IMR-90 (cell line): ENCODE measurements around the gene MRPS33. TPM values are rescaled to one million over a fixed set of nuclear protein-coding genes. Genes with fewer than 3 reads are reported as not detected.

Experiments
- ATAC-seq: fragments of 200-7000 bp; cut with Tn5 transposase; 2 replicates; pipeline ENCODE4 v1.9.1; 2020; ENCODE audit warnings: low read depth, mild to moderate bottlenecking, moderate library complexity
- BruUV-seq: library from RNA; stranded (reverse); fragments of 400-500 nt; replicated peaks from 2 replicates; lab custom pipeline; 2021; lab: Mats Ljungman, UMichigan
- CTCF ChIA-PET: fragments of 300-600 bp; formaldehyde crosslinking; extraction: SDS; loops from one replicate; lab custom pipeline; 2021; ENCODE audit warnings: antibody characterized with exemption; lab: Yijun Ruan, JAX
- POLR2A ChIA-PET: fragments of 300-600 bp; sonication (Branson Sonifier 250); formaldehyde crosslinking; loops from one replicate; lab custom pipeline; 2022; ENCODE audit warnings: antibody characterized with exemption; ENCODE audit not compliant: unreplicated experiment; lab: Charles Lee
- DNase-seq: peaks from one replicate; pipeline ENCODE4 v3.0.0; 2013
- H2AFZ ChIP-seq: replicated peaks from 2 replicates; pipeline ENCODE3; 2013; ENCODE audit warnings: low read length, mild to moderate bottlenecking; ENCODE audit not compliant: poor library complexity
- H2AK5ac ChIP-seq: 2 replicates; pipeline ENCODE4 v1.6.1; 2013; ENCODE audit warnings: low read depth, low read length, inconsistent platforms
- H2AK9ac ChIP-seq: replicated peaks from 2 replicates; pipeline ENCODE3; 2013; ENCODE audit warnings: mild to moderate bottlenecking, low read depth, low read length, moderate library complexity; ENCODE audit not compliant: poor library complexity
- H2BK120ac ChIP-seq: 2 replicates; pipeline ENCODE4 v1.6.1; 2013; ENCODE audit warnings: low read depth, low read length, inconsistent platforms
- H2BK15ac ChIP-seq: 3 replicates; pipeline ENCODE4 v1.6.1; 2013; ENCODE audit warnings: low read depth, low read length, inconsistent platforms
- H2BK20ac ChIP-seq: 2 replicates; pipeline ENCODE4 v1.6.1; 2013; ENCODE audit warnings: low read depth, mild to moderate bottlenecking, inconsistent platforms, low read length, moderate library complexity
- H2BK5ac ChIP-seq: 2 replicates; pipeline ENCODE4 v1.6.1; 2013; ENCODE audit warnings: mild to moderate bottlenecking, low read depth, low read length, inconsistent platforms; ENCODE audit not compliant: poor library complexity, severe bottlenecking
- H3K14ac ChIP-seq: replicated peaks from 2 replicates; pipeline ENCODE4 v1.6.1; 2013; ENCODE audit warnings: low read depth, low read length, inconsistent platforms
- H3K18ac ChIP-seq: 2 replicates; pipeline ENCODE4 v1.6.1; 2013; ENCODE audit warnings: low read depth, low read length, control low read depth
- H3K23ac ChIP-seq: 2 replicates; pipeline ENCODE4 v1.6.1; 2013; ENCODE audit warnings: low read depth, low read length, inconsistent platforms
- H3K27ac ChIP-seq: 2 replicates; pipeline ENCODE4 v1.5.1; 2013; ENCODE audit warnings: mild to moderate bottlenecking, control low read depth, low read length; ENCODE audit not compliant: insufficient read depth
- H3K27me3 ChIP-seq: 2 replicates; pipeline ENCODE4 v1.6.1; 2013; ENCODE audit warnings: low read length; ENCODE audit not compliant: control insufficient read depth, insufficient read depth
- H3K36me3 ChIP-seq: 2 replicates; pipeline ENCODE4 v1.6.1; 2013; ENCODE audit warnings: low read length, mixed read lengths; ENCODE audit not compliant: control insufficient read depth, insufficient read depth
- H3K4ac ChIP-seq: 2 replicates; pipeline ENCODE4 v1.6.1; 2013; ENCODE audit warnings: low read depth, low read length, inconsistent platforms
- H3K4me1 ChIP-seq: 2 replicates; pipeline ENCODE4 v1.6.1; 2013; ENCODE audit warnings: low read length, mixed read lengths; ENCODE audit not compliant: control insufficient read depth, insufficient read depth
- H3K4me2 ChIP-seq: 2 replicates; pipeline ENCODE4 v1.6.1; 2013; ENCODE audit warnings: low read depth, mild to moderate bottlenecking, control low read depth, low read length, moderate library complexity
- H3K4me3 ChIP-seq: 2 replicates; pipeline ENCODE4 v1.5.1; 2013; ENCODE audit warnings: low read depth, mild to moderate bottlenecking, control low read depth, low read length, moderate library complexity; ENCODE audit not compliant: insufficient read depth
- H3K56ac ChIP-seq: 2 replicates; pipeline ENCODE4 v1.6.1; 2013; ENCODE audit warnings: low read length, inconsistent platforms; ENCODE audit not compliant: insufficient read depth; ENCODE audit errors: extremely low read depth
- H3K79me1 ChIP-seq, 2 experiments: 2 replicates each; pipeline ENCODE4 v1.6.1; 2013; ENCODE audit warnings: low read length in 2 of 2, inconsistent platforms in 1 of 2, low read depth in 1 of 2
- H3K9ac ChIP-seq: 2 replicates; pipeline ENCODE4 v1.6.1; 2013; ENCODE audit warnings: low read depth, low read length, control low read depth
- H3K9me1 ChIP-seq: 2 replicates; pipeline ENCODE4 v1.6.1; 2013; ENCODE audit warnings: low read length, inconsistent platforms; ENCODE audit not compliant: insufficient read depth
- H3K9me3 ChIP-seq: 2 replicates; pipeline ENCODE4 v1.6.1; 2013; ENCODE audit warnings: low read length; ENCODE audit not compliant: control insufficient read depth, insufficient read depth
- H4K20me1 ChIP-seq: 2 replicates; pipeline ENCODE4 v1.6.1; 2013; ENCODE audit warnings: low read length, inconsistent platforms; ENCODE audit not compliant: insufficient read depth
- H4K5ac ChIP-seq: 2 replicates; pipeline ENCODE4 v1.6.1; 2013; ENCODE audit warnings: mild to moderate bottlenecking, low read depth, low read length, control low read depth
- H4K8ac ChIP-seq, 2 experiments: 2 replicates each; pipeline ENCODE4 v1.6.1; 2013; ENCODE audit warnings: low read depth in 2 of 2, low read length in 2 of 2, control low read depth in 1 of 2, inconsistent platforms in 1 of 2
- H4K91ac ChIP-seq: 2 replicates; pipeline ENCODE4 v1.6.1; 2013; ENCODE audit warnings: low read depth, low read length, inconsistent platforms; ENCODE audit not compliant: insufficient read depth
- BHLHE40 ChIP-seq: fragments of 150-350 bp; IDR thresholded peaks from 2 replicates; pipeline ENCODE4 v1.6.1; 2016; ENCODE audit warnings: mild to moderate bottlenecking, low read depth, low read length
- CEBPB ChIP-seq: IDR thresholded peaks from 2 replicates; pipeline ENCODE4 v1.6.1; 2012; ENCODE audit warnings: low read depth, low read length, improper control_type of control experiment
- FOS ChIP-seq: fragments of 150-350 bp; IDR thresholded peaks from 2 replicates; pipeline ENCODE4 v1.6.1; 2016; ENCODE audit warnings: low read depth, low read length
- MAFK ChIP-seq: IDR thresholded peaks from 2 replicates; pipeline ENCODE4 v1.6.1; 2012; ENCODE audit warnings: low read depth, low read length, improper control_type of control experiment
- MAZ ChIP-seq: IDR thresholded peaks from 2 replicates; pipeline ENCODE4 v1.6.1; 2012; ENCODE audit warnings: low read depth, mild to moderate bottlenecking, low read length, improper control_type of control experiment, moderate library complexity, borderline replicate concordance
- MXI1 ChIP-seq: IDR thresholded peaks from 2 replicates; pipeline ENCODE4 v1.6.1; 2012; ENCODE audit warnings: low read depth, mild to moderate bottlenecking, low read length, moderate library complexity, borderline replicate concordance
- NFE2L2 ChIP-seq: fragments of 150-350 bp; IDR thresholded peaks from 2 replicates; pipeline ENCODE4 v1.6.1; 2016; ENCODE audit warnings: low read depth, mild to moderate bottlenecking, low read length
- POLR2A ChIP-seq: IDR thresholded peaks from 2 replicates; pipeline ENCODE4 v1.6.1; 2012; ENCODE audit warnings: mild to moderate bottlenecking, low read depth, low read length
- RAD21 ChIP-seq: IDR thresholded peaks from 2 replicates; pipeline ENCODE4 v1.6.1; 2012; ENCODE audit warnings: low read length, improper control_type of control experiment
- RCOR1 ChIP-seq: IDR thresholded peaks from 2 replicates; pipeline ENCODE4 v1.6.1; 2012; ENCODE audit warnings: mild to moderate bottlenecking, low read length, improper control_type of control experiment; ENCODE audit not compliant: insufficient replicate concordance
- RFX5 ChIP-seq: IDR thresholded peaks from 2 replicates; pipeline ENCODE4 v1.8.0; 2012; ENCODE audit warnings: low read depth, mild to moderate bottlenecking, low read length, moderate library complexity
- SMC3 ChIP-seq: fragments of 150-350 bp; IDR thresholded peaks from 2 replicates; pipeline ENCODE4 v1.6.1; 2016; ENCODE audit warnings: low read depth, mild to moderate bottlenecking, antibody characterized with exemption, low read length, moderate library complexity
- WGBS, 2 experiments: methylation state at CpG; one replicate each; pipeline versions ENCODE4 v1.1.5 to v1.1.7; 2013; ENCODE audit warnings: missing lambda C conversion rate in 2 of 2; ENCODE audit not compliant: insufficient read length in 1 of 2; ENCODE audit errors: extremely low coverage in 2 of 2; 5-methylcytosine and 5-hydroxymethylcytosine counted together
- dilution Hi-C: fragments of 300-500 bp; cut with HindIII; formaldehyde crosslinking; loops from one replicate; pipeline ENCODE4 v1.14.3; 2018; ENCODE audit warnings: low sequenced_read_pairs; ENCODE audit not compliant: unreplicated experiment
- in situ Hi-C: fragments of 300-500 bp; cut with MboI; formaldehyde crosslinking; loops from 3 replicates; pipeline ENCODE4 v1.14.3; 2019; ENCODE audit warnings: low sequenced_read_pairs, inconsistent platforms, mixed read lengths
- intact Hi-C: fragments of 100-400 bp; cut with micrococcal nuclease; formaldehyde crosslinking; loops from 2 replicates; pipeline ENCODE4 v1.10.0; 2022
- polyA plus RNA-seq, 3 experiments: library from polyadenylated mRNA; depleted of rRNA; stranded (reverse); fragments of >200 nt; gene quantifications; 2 replicates each; pipeline ENCODE4 v1.2.3, GENCODE V29; 2012; ENCODE audit warnings: low replicate concordance in 1 of 3
- total RNA-seq: library from RNA; depleted of rRNA; stranded (reverse); fragments of >200 nt; gene quantifications from 2 replicates; pipeline ENCODE4 v1.2.3, GENCODE V29; 2012
- TF ChIP-seq, protein P1 (sequence below): fragments of 150-350 bp; IDR thresholded peaks from 2 replicates; pipeline ENCODE4 v1.6.1; 2017; ENCODE audit warnings: mild to moderate bottlenecking, antibody characterized with exemption, low read length, low read depth
- TF ChIP-seq, protein P2 (sequence below): fragments of 150-350 bp; IDR thresholded peaks from 2 replicates; pipeline ENCODE4 v1.6.1; 2016; ENCODE audit warnings: low read depth, mild to moderate bottlenecking, low read length, moderate library complexity, borderline replicate concordance

MRPS33 gene
- total and polyA plus RNA-seq, 2 of the 4 experiments (the other 2 are of a cell fraction): 14.5 to 33.8 TPM

DNA sequence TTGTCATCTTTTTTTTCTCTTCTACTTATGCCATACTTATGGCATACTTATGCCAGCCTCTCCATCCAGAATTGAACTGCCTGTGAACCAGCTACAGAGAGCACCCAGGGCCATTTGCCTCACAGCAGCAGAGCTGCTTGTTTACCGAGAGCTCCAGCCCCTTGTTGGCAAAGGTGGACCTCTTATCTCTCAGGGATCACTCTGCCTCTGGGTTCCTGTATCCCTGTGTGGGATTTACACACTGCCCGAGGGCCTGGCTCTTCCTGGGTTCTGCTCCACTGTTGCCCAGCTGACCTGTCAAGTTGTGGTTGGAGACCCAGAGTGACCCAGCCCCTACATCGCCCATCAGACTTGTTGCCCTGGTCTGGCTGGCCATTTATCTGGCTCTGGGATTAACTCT is 22.3 kb downstream of the MRPS33 start:
- intact Hi-C loops: no loop called here
- no peak overlapping the region for H3K9ac ChIP-seq
- H3K4ac ChIP-seq: no peak overlapping the region
- no peak overlapping the region for H3K27ac ChIP-seq
- TF ChIP-seq, protein P1, sequence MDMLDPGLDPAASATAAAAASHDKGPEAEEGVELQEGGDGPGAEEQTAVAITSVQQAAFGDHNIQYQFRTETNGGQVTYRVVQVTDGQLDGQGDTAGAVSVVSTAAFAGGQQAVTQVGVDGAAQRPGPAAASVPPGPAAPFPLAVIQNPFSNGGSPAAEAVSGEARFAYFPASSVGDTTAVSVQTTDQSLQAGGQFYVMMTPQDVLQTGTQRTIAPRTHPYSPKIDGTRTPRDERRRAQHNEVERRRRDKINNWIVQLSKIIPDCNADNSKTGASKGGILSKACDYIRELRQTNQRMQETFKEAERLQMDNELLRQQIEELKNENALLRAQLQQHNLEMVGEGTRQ: no peak
- TF ChIP-seq, protein P2, sequence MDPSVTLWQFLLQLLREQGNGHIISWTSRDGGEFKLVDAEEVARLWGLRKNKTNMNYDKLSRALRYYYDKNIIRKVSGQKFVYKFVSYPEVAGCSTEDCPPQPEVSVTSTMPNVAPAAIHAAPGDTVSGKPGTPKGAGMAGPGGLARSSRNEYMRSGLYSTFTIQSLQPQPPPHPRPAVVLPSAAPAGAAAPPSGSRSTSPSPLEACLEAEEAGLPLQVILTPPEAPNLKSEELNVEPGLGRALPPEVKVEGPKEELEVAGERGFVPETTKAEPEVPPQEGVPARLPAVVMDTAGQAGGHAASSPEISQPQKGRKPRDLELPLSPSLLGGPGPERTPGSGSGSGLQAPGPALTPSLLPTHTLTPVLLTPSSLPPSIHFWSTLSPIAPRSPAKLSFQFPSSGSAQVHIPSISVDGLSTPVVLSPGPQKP: no peak
- no peak for TF ChIP-seq RCOR1
- no peak for TF ChIP-seq RFX5
- no peak for TF ChIP-seq FOS
- TF ChIP-seq SMC3: no peak
- TF ChIP-seq POLR2A: no peak
- no peak for TF ChIP-seq MXI1
- no peak for TF ChIP-seq MAZ
- no peak for TF ChIP-seq BHLHE40
- no peak for TF ChIP-seq RAD21
- no peak for TF ChIP-seq MAFK
- TF ChIP-seq NFE2L2: no peak
- TF ChIP-seq CEBPB: no peak
- no peaks in the 10 kb centered on the region; the same call in 1 of the 2 replicates for H3K27me3 ChIP-seq
- no peak overlapping the region for H4K5ac ChIP-seq
- no peak overlapping the region for H2AK5ac ChIP-seq
- no peaks in the 10 kb centered on the region for H4K20me1 ChIP-seq
- no peak overlapping the region for H4K8ac ChIP-seq
- H4K91ac ChIP-seq: no peak overlapping the region
- H3K4me3 ChIP-seq: no peak overlapping the region
- no peak overlapping the region for H2BK120ac ChIP-seq
- no peak overlapping the region for H3K14ac ChIP-seq
- no peaks in the 10 kb centered on the region for H3K36me3 ChIP-seq
- no peaks in the 10 kb centered on the region for H3K4me1 ChIP-seq
- no peak overlapping the region for H2BK5ac ChIP-seq
- no peaks in the 10 kb centered on the region for H3K9me1 ChIP-seq
- dilution Hi-C loops: no loop called here
- no peak for ATAC-seq
- H2BK20ac ChIP-seq: no peak overlapping the region
- H3K4me2 ChIP-seq: no peak overlapping the region
- H2AK9ac ChIP-seq: no peak overlapping the region
- H2AFZ ChIP-seq: no peak overlapping the region
- ChIA-PET CTCF (interaction anchor here (0.7 to 1.7 kb wide), 2 partner anchors 9 to 241 kb away, joined by 3 read pairs; no protein-coding TSS in a partner anchor), POLR2A (no interaction called here)
- H3K56ac ChIP-seq: no peak overlapping the region
- H3K18ac ChIP-seq: no peak overlapping the region
- no peaks in the 10 kb centered on the region for H3K9me3 ChIP-seq
- H2BK15ac ChIP-seq: no peak overlapping the region
- no peaks in the 10 kb centered on the region for H3K79me1 ChIP-seq
- in situ Hi-C loops: no loop called here
- DNase-seq: no peak
- WGBS, 2 experiments: 33% methylated on average over 1 of the region's 3 CpGs; no CpG with 5 or more reads in 1 of the 2 experiments
- H3K23ac ChIP-seq: no peak overlapping the region
- BruUV-seq: no TSS peak
